GM12891 (cell line): Measurements from ENCODE around the gene SUN5.

ENCODE experiments used
- POLR2AphosphoS5 ChIP-seq: IDR thresholded peaks from 2 replicates; pipeline ENCODE4 v1.6.1; 2011; ENCODE audit warnings: low read depth, low read length, control low read depth
- TAF1 ChIP-seq: IDR thresholded peaks from 2 replicates; pipeline ENCODE4 v1.6.1; 2011; ENCODE audit warnings: low read depth, low read length, control low read depth

GRCh38 chr20:33013701-33014326 is 9.6 kb upstream of the SUN5 start:
- no peak for TF ChIP-seq POLR2AphosphoS5
- TF ChIP-seq TAF1, result no peak
